ENCODE data around the gene GPR61. TPM values are rescaled to one million over a fixed set of nuclear protein-coding genes. Genes with fewer than 3 reads are reported as not detected.

GPR61 gene
- total and polyA plus RNA-seq, 9 of the 15 experiments (the other 6 are each of a cell fraction or from before 2014, with no cell fraction given) = 0.04 to 1.1 (median 0.25) TPM; not detected in 4

DNA sequence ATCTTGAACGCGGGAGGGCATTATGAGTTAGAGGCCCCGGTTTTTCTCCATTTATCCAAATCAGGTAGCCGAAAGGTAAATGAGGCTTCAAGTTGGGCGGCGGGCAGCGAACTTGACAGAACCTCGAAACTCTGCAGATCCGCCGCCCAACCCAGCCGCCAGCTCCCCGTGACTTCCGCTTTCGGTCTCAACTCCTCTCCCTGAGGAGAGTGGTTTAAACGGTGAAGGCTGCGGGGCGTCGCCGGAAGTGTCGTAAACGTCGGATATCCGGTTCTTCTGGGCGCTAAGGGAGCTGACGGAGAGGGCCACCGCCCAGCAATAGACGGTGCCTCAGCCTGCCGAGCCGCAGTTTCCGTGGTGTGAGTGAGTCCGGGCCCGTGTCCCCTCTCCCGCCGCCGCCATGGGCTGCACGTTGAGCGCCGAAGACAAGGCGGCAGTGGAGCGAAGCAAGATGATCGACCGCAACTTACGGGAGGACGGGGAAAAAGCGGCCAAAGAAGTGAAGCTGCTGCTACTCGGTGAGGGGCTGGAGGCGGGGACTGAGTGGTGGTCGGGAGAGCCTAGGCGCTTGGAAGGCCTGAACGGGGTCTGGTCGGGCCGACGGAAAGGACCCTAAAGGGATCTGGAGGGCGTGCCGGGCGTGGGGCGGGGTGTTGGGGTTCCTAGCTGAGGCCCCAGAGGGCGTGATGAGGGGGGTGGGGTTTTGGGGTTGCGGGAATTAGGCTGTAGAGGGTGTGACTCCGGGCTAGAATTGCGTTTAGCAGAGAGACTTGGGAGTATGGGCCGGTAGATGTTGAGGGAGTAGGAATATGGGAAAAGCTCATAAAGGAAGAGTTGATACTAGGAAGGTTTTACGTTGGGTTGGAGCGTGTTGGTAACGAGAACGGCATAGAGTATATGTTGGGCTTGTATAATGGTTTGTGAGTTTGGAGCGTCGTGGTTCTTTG lies 8.9 kb downstream of the GPR61 start, which contains the start of gene GNAI3 (continued):
- TF ChIP-seq RNF2 (IDR thresholded peaks at IDR 0.05) (peak; percentile 57; the same call in 1 of the 2 replicates), CBFA2T3 (IDR thresholded peaks at IDR 0.05) (no peak), CHD4 (IDR thresholded peaks at IDR 0.05; ENCODE audit: insufficient read depth, insufficient replicate concordance, low read depth, low read length, poor library complexity, severe bottlenecking) (no peak), ZNF695 (CRISPR knock-in tag; IDR thresholded peaks at IDR 0.05) (no peak), POLR2AphosphoS2 (IDR thresholded peaks at IDR 0.05; ENCODE audit: low read length) (peak; percentile 82; the same call in 1 of the 2 replicates), PURB (CRISPR knock-in tag; IDR thresholded peaks at IDR 0.05; ENCODE audit: low read depth) (no peak), SIX5 (IDR thresholded peaks at IDR 0.05; ENCODE audit: borderline replicate concordance in 1 of 2, insufficient read depth in 1 of 2, low read depth in 1 of 2, low read length in 2 of 2) (no peak), ZFX (CRISPR knock-in tag; IDR thresholded peaks at IDR 0.05) (peak; percentile 83), ZNF140 (CRISPR knock-in tag; IDR thresholded peaks at IDR 0.05) (no peak), SNAPC5 (CRISPR knock-in tag; IDR thresholded peaks at IDR 0.05) (no peak), GTF2A2 (tag; IDR thresholded peaks at IDR 0.05) (0 out of 2 replicates have a peak, but pooled peaks have one; percentile 16), ZNF217 (CRISPR knock-in tag; IDR thresholded peaks at IDR 0.05) (no peak), ZNF239 (CRISPR knock-in tag; IDR thresholded peaks at IDR 0.05) (no peak), ZNF444 (CRISPR knock-in tag; IDR thresholded peaks at IDR 0.05) (no peak), ZFP36 (IDR thresholded peaks at IDR 0.05; ENCODE audit: low read depth, low read length, partially characterized antibody) (peak; percentile 2), ZBTB17 (CRISPR knock-in tag; IDR thresholded peaks at IDR 0.05) (peak; percentile 76; the same call in 1 of the 2 replicates), ERF (CRISPR knock-in tag; IDR thresholded peaks at IDR 0.05) (0 out of 2 replicates have a peak, but pooled peaks have one; percentile 62), PHF8 (IDR thresholded peaks at IDR 0.05; ENCODE audit: borderline replicate concordance, low read length) (peak; percentile 98)
- TF ChIP-seq, protein P1, sequence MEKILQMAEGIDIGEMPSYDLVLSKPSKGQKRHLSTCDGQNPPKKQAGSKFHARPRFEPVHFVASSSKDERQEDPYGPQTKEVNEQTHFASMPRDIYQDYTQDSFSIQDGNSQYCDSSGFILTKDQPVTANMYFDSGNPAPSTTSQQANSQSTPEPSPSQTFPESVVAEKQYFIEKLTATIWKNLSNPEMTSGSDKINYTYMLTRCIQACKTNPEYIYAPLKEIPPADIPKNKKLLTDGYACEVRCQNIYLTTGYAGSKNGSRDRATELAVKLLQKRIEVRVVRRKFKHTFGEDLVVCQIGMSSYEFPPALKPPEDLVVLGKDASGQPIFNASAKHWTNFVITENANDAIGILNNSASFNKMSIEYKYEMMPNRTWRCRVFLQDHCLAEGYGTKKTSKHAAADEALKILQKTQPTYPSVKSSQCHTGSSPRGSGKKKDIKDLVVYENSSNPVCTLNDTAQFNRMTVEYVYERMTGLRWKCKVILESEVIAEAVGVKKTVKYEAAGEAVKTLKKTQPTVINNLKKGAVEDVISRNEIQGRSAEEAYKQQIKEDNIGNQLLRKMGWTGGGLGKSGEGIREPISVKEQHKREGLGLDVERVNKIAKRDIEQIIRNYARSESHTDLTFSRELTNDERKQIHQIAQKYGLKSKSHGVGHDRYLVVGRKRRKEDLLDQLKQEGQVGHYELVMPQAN (IDR thresholded peaks at IDR 0.05; ENCODE audit: borderline replicate concordance) = peak; percentile 96
- TF ChIP-seq, protein P2, sequence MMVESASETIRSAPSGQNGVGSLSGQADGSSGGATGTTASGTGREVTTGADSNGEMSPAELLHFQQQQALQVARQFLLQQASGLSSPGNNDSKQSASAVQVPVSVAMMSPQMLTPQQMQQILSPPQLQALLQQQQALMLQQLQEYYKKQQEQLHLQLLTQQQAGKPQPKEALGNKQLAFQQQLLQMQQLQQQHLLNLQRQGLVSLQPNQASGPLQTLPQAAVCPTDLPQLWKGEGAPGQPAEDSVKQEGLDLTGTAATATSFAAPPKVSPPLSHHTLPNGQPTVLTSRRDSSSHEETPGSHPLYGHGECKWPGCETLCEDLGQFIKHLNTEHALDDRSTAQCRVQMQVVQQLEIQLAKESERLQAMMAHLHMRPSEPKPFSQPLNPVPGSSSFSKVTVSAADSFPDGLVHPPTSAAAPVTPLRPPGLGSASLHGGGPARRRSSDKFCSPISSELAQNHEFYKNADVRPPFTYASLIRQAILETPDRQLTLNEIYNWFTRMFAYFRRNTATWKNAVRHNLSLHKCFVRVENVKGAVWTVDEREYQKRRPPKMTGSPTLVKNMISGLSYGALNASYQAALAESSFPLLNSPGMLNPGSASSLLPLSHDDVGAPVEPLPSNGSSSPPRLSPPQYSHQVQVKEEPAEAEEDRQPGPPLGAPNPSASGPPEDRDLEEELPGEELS (CRISPR knock-in tag; IDR thresholded peaks at IDR 0.05; ENCODE audit: borderline replicate concordance) = no peak; the same call in 1 of the 2 replicates
- TF ChIP-seq, protein P3, sequence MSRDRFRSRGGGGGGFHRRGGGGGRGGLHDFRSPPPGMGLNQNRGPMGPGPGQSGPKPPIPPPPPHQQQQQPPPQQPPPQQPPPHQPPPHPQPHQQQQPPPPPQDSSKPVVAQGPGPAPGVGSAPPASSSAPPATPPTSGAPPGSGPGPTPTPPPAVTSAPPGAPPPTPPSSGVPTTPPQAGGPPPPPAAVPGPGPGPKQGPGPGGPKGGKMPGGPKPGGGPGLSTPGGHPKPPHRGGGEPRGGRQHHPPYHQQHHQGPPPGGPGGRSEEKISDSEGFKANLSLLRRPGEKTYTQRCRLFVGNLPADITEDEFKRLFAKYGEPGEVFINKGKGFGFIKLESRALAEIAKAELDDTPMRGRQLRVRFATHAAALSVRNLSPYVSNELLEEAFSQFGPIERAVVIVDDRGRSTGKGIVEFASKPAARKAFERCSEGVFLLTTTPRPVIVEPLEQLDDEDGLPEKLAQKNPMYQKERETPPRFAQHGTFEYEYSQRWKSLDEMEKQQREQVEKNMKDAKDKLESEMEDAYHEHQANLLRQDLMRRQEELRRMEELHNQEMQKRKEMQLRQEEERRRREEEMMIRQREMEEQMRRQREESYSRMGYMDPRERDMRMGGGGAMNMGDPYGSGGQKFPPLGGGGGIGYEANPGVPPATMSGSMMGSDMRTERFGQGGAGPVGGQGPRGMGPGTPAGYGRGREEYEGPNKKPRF (IDR thresholded peaks at IDR 0.05; ENCODE audit: low read depth, low read length) = no peak

Measured in K562 (cell line).